Measurements from ENCODE around the gene ERBB4. TPM values are rescaled to one million over a fixed set of nuclear protein-coding genes. Genes with fewer than 3 reads are reported as not detected.

Gene ERBB4
- total RNA-seq, 1 experiment from 2014 or later = 40.6 TPM

DNA sequence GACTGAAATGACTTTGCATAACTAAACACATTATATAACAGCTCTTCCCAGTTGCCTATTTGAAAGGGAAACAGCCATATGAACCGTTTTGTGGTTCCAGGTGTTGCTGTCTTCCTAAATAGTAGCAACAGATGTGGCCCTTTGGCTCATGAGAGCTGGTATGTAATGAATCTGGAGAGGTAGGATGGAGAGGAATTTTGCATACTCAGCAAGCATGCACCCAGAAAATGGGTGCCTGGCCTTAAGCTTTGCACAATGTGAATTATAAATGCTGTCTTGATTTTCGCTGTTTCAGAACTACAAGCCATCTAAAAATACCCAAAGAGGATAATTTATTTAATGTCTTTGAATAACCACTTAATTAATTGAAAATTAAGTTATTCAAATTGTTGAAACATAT lies 15.6 kb upstream of the ERBB4 start:
- CTCF ChIA-PET = no interaction called here
- no peak overlapping the region for H3K27ac ChIP-seq (ENCODE audit: low read depth, low read length, poor library complexity, severe bottlenecking)
- peaks cover 6% of the 10 kb centered on the region for H3K4me1 ChIP-seq (ENCODE audit: insufficient read depth, low read length, poor library complexity, severe bottlenecking)
- H3K36me3 ChIP-seq (ENCODE audit: insufficient read depth, low read length, poor library complexity, severe bottlenecking) = no peaks in the 10 kb centered on the region
- BruUV-seq (replicated peaks) = no TSS peak
- H3K27me3 ChIP-seq (replicated peaks; ENCODE audit: insufficient read depth, low read depth, low read length, poor library complexity) = no peaks in the 10 kb centered on the region
- TF ChIP-seq EZH2 (IDR thresholded peaks at IDR 0.05; ENCODE audit: borderline replicate concordance, low read depth, low read length, poor library complexity, severe bottlenecking) = no peak
- TF ChIP-seq, protein P1, sequence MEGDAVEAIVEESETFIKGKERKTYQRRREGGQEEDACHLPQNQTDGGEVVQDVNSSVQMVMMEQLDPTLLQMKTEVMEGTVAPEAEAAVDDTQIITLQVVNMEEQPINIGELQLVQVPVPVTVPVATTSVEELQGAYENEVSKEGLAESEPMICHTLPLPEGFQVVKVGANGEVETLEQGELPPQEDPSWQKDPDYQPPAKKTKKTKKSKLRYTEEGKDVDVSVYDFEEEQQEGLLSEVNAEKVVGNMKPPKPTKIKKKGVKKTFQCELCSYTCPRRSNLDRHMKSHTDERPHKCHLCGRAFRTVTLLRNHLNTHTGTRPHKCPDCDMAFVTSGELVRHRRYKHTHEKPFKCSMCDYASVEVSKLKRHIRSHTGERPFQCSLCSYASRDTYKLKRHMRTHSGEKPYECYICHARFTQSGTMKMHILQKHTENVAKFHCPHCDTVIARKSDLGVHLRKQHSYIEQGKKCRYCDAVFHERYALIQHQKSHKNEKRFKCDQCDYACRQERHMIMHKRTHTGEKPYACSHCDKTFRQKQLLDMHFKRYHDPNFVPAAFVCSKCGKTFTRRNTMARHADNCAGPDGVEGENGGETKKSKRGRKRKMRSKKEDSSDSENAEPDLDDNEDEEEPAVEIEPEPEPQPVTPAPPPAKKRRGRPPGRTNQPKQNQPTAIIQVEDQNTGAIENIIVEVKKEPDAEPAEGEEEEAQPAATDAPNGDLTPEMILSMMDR (conservative IDR thresholded peaks at IDR 0.05; ENCODE audit: low read depth, low read length) = no peak
- no peak overlapping the region for H3K4me3 ChIP-seq (ENCODE audit: low read depth, low read length, poor library complexity, severe bottlenecking)
- DNase-seq (ENCODE audit: low spot score) = no peak
- H3K9me3 ChIP-seq (ENCODE audit: low read depth, low read length, poor library complexity, severe bottlenecking) = no peaks in the 10 kb centered on the region
- intact Hi-C loops (cut with micrococcal nuclease; ENCODE audit: unreplicated experiment) = no loop called here
- POLR2A ChIA-PET (ENCODE audit: low non-redundant PET) = no interaction called here

DNA sequence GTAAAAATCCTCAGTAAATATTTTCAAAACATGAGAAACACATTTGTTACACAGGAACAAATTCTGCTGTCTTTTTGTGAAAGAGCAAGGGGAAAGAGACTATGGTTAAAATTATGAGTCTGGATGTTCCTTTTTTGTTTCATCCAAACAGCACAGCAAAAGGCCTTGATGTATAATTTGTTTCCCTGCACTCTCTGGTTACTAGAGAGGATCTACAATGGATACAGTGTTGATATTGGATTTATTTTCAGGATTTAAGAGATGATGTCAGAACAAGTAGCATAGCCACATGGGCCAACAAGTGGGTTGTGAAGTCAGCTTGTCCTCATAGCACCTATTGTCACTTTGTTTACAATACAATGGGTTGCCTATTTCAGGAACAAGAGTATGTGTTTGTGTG lies 11.3 kb upstream of the ERBB4 start:
- H3K4me1 ChIP-seq (ENCODE audit: insufficient read depth, low read length, poor library complexity, severe bottlenecking) = peaks cover 20% of the 10 kb centered on the region
- H3K4me3 ChIP-seq (ENCODE audit: low read depth, low read length, poor library complexity, severe bottlenecking) = no peak overlapping the region
- DNase-seq (ENCODE audit: low spot score) = no peak
- POLR2A ChIA-PET (ENCODE audit: low non-redundant PET) = no interaction called here
- H3K27ac ChIP-seq (ENCODE audit: low read depth, low read length, poor library complexity, severe bottlenecking) = peak overlapping the region; percentile 21
- H3K36me3 ChIP-seq (ENCODE audit: insufficient read depth, low read length, poor library complexity, severe bottlenecking) = no peaks in the 10 kb centered on the region
- no peaks in the 10 kb centered on the region for H3K27me3 ChIP-seq (replicated peaks; ENCODE audit: insufficient read depth, low read depth, low read length, poor library complexity)
- no TSS peak for BruUV-seq (replicated peaks)
- CTCF ChIA-PET = no interaction called here
- no peak for TF ChIP-seq EZH2 (IDR thresholded peaks at IDR 0.05; ENCODE audit: borderline replicate concordance, low read depth, low read length, poor library complexity, severe bottlenecking)
- TF ChIP-seq, protein P1 (conservative IDR thresholded peaks at IDR 0.05; ENCODE audit: low read depth, low read length) = no peak
- H3K9me3 ChIP-seq (ENCODE audit: low read depth, low read length, poor library complexity, severe bottlenecking) = no peaks in the 10 kb centered on the region
- intact Hi-C loops (cut with micrococcal nuclease; ENCODE audit: unreplicated experiment) = loop anchor here (5.0 kb wide), 1 partner anchor 673 kb away; no protein-coding TSS in a partner anchor

DNA sequence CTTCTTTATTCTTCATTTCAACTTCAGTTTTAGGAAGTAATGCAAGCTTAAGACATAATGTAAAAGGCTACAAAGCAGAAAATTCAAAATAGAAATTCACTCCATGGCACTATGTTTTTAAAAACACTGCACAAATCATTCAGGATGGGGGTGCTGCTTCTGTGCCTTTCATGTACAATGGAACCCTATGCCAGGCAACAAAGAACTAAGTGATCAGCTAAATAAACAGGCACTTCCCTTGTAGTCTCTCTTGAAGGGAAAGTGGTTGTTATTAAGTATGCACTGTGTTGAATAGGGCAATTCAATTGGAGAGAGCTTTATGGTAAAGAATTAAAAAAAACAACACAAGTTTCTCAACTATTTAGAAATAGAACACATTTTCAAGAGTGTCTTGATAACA lies 10.9 kb upstream of the ERBB4 start:
- intact Hi-C loops (cut with micrococcal nuclease; ENCODE audit: unreplicated experiment) = loop anchor here (5.0 kb wide), 1 partner anchor 672 kb away; no protein-coding TSS in a partner anchor
- Histone ChIP-seq H3K27ac (ENCODE audit: low read depth, low read length, poor library complexity, severe bottlenecking) (peak overlapping the region; percentile 21), H3K9me3 (ENCODE audit: low read depth, low read length, poor library complexity, severe bottlenecking) (no peaks in the 10 kb centered on the region), H3K36me3 (ENCODE audit: insufficient read depth, low read length, poor library complexity, severe bottlenecking) (no peaks in the 10 kb centered on the region), H3K4me1 (ENCODE audit: insufficient read depth, low read length, poor library complexity, severe bottlenecking) (peaks cover 20% of the 10 kb centered on the region), H3K4me3 (ENCODE audit: low read depth, low read length, poor library complexity, severe bottlenecking) (no peak overlapping the region), H3K27me3 (replicated peaks; ENCODE audit: insufficient read depth, low read depth, low read length, poor library complexity) (no peaks in the 10 kb centered on the region)
- TF ChIP-seq, protein P1 (conservative IDR thresholded peaks at IDR 0.05; ENCODE audit: low read depth, low read length) = no peak
- no peak for TF ChIP-seq EZH2 (IDR thresholded peaks at IDR 0.05; ENCODE audit: borderline replicate concordance, low read depth, low read length, poor library complexity, severe bottlenecking)
- DNase-seq (ENCODE audit: low spot score) = no peak
- ChIA-PET POLR2A (ENCODE audit: low non-redundant PET) (no interaction called here), CTCF (no interaction called here)
- no TSS peak for BruUV-seq (replicated peaks)
